Renal cortical epithelial cell (primary cell): Measurements from ENCODE around the gene PTGDS. TPM values are rescaled to one million over a fixed set of nuclear protein-coding genes. Genes with fewer than 3 reads are reported as not detected.

Experiments
- DNase-seq: peaks from one replicate; pipeline ENCODE4 v3.0.0-alpha.2; 2011; ENCODE audit warnings: low read depth
- total RNA-seq: library from RNA; depleted of rRNA; stranded (reverse); fragments of >200 nt; gene quantifications from 2 replicates; pipeline ENCODE4 v1.2.3, GENCODE V29; 2014

The PTGDS gene
- total RNA-seq, 1 donor from 2014 or later: 0.45 TPM

- no peak for DNase-seq
These were observed 3.4 kb upstream of the PTGDS start for GRCh38 chr9:136973618-136974617.

- DNase-seq: no peak
These were observed 2.3 kb upstream of the PTGDS start for GRCh38 chr9:136974817-136975535.

GRCh38 chr9:136975644-136976043 lies 1.7 kb upstream of the PTGDS start:
- no peak for DNase-seq

DNA sequence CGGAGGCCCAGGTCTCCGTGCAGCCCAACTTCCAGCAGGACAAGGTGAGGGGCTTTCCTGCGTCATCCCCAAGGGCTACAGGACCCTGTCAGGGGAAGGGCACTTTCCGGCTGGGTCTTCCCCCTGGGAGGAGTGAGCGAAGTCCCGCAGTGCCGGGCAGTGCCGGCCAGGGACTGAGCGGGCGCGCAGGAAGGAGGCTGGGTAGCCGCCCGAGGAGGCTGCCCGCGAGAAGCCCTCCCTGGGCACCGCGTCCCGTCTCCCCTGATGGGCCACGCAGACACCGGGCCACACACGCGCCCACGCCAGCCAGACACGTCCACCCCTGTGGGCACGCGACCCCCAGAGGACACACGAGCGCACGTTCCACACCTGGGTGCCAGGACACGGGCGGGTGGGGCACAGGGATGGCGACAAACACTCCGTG lies 357 bp downstream of the PTGDS start:
- no peak for DNase-seq

DNA sequence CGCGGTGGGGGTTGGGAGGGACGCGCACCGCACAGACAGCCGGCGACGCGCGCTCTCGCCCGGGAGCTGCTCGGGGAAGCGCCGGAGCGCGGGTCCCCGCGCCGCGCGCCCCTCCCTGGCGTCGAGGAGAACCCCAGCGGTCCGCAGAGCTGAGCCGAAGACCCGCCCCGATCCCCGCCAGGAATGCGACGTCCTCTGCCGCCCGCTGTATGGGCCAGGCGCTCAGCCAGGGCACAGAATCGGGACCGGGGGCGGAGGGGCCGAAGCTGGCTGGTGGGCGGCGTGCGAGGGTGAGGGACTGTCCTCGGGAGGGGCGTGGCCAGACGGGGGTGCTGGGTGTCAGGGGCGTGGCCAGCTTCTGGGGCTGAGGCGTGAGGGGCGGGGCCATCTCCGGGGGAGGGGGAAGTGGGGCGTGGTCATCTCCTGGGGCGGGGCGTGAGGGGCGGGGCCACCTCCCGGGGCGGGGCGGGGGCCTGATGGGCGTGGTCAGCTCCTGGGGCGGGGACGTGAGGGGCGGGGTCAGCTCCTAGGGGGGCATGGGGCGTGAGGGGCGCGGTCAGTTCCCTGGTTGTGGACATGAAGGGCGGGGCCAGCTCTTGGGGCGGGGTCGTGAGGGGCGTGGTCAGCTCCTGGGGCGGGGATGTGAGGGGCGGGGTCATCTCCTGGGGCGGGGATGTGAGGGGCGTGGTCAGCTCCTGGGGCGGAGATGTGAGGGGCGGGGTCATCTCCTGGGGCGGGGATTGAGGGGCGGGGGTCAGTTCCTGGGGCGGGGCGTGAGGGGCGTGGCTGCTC lies 965 bp downstream of the PTGDS start:
- no peak for DNase-seq

GRCh38 chr9:136978865-136979544 lies 1.7 kb downstream of the PTGDS start:
- DNase-seq: no peak

GRCh38 chr9:136979769-136980587 lies 2.7 kb downstream of the PTGDS start:
- no peak for DNase-seq

GRCh38 chr9:136980669-136981478 lies 3.6 kb downstream of the PTGDS start:
- DNase-seq: no peak

DNA sequence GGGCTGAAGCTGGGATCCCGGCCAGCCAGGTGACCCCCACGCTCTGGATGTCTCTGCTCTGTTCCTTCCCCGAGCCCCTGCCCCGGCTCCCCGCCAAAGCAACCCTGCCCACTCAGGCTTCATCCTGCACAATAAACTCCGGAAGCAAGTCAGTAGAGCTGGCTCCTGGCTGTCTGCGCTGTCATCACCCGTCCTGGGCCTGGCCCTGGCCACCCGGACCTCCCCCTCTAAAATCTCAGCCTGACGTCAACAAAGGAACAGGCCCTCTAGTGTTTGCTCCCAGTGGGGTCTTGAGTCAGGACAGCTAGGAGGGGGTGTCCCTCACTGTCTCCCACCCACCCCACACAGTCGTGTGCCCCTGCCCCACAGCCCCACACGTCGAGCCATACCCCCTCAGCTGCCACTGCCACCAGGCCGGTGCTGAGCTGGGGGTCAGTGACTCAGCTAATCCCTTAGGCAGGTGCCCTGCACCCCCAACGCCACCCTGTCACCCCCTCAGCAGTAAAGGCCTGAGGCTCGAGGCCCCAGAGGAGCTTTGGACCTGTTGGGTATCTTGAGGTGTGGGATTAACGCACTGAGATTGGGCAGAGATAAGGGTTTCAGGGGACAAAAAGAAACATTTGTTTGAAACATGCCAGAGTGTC lies 4.4 kb downstream of the PTGDS start:
- no peak for DNase-seq

DNA sequence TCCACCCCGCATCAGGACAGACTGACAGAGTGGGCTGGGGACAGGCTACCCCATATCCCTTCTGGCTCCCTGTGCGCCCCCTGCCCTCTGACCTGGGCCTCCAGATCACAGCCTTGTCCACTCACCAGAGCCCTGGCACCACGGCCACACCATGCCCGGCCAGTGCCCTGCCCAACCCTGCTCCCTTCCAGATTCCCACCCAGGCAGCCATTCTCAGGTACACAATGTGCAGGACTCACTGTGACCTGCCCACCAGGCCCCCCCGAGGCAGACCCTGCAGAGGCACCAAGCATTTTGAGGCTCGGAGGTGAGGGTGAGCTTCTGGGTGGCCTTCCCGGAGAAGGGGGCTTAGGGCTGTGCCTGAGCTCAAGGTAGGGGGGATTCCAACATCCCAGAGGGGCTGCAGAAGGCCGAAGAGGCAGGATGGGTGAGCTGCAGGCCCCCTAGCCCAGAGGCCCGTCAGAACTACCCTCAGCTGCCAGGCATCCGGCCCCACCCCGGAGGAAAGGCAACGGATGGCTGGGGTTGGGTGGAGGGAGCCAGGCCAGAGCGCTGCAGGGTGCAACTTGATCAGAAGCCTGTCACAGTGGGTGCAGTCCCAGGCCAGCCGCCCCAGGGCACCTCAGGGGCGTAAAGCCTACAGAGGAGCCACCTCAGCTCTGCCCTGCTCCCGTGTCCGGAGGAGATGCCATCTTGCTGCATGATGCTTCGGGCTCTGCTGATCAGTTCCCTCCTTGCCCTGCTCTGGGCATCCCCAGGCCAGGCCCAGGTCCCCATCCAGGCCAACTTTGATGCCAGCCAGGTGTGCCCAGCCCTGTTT lies 5.1 kb downstream of the PTGDS start, which contains the start of gene LCNL1:
Gene LCNL1, plus strand, starts transcription at position 762 of the 820 bp plus-strand sequence. CDS start 594 bp downstream, outside the sequence.
- no peak for DNase-seq

GRCh38 chr9:136983167-136983566 lies 5.9 kb downstream of the PTGDS start:
- no peak for DNase-seq

DNA sequence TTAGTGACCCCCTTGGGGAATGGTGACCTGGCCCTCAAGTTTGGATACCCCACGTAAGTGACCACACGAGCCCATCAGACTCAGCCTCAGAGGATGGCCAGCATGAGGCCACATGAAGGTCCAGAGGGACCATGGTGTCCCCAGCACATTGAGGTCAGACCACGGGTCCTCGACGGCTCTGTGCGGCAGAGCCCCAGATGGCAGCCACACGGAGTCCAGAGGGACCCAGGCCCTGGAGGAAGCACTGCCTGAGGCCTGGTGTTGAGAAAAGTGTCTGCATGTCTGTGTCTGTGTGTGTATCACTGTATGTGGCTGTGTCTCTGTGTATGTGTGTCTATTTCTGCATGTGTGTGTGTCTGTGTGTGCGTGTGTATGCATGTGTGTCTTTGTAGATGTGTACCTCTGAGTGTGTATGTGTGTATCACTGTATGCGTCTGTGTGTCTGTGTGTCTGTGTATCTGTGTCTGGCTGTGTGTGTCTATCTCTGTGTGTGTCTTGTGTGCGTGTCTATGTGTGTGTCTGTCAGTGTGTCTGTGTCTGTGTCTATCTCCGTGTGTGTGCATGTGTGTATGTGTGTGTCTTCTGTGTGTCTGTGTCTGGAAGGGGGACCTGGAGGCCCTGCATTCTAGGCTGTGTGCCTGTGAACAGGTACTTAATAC lies 6.5 kb downstream of the PTGDS start:
- no peak for DNase-seq

GRCh38 chr9:136984464-136985026 lies 7.2 kb downstream of the PTGDS start:
- no peak for DNase-seq

- DNase-seq: no peak
These were observed 7.8 kb downstream of the PTGDS start for GRCh38 chr9:136985027-136985602.

GRCh38 chr9:136985853-136986252 lies 8.5 kb downstream of the PTGDS start:
- no peak for DNase-seq

DNA sequence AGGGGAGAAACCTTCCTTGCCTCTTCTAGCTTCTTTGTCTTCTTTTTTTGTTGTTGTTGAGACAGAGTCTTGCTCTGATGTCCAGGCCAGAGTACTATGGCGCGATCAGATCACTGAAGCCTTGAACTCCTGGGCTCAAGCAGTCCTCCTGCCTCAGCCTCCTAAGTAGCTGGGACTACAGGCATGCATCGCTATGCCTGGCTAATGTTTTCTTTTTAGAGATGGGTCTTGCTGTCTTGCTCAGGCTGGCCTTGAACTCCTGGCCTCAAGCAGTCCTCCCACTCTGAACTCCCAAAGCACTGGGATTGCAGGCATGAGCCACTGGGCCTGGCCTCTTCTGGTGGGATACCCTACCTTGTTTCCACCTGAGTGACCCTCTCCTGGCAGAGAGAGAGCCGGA lies 11.6 kb downstream of the PTGDS start:
- no peak for DNase-seq
